DND-41 (cell line): ENCODE data around the gene SLAMF7.

Source experiments
- ATAC-seq: fragments of 200-7000 bp; cut with Tn5 transposase; 3 replicates; pipeline ENCODE4 v1.9.1; 2021; ENCODE audit warnings: low read depth; ENCODE audit not compliant: insufficient read depth
- DNase-seq: peaks from one replicate; pipeline ENCODE4 v3.0.0-alpha.2; 2020
- H2AFZ ChIP-seq: 2 replicates; pipeline ENCODE4 v1.6.0; 2012; ENCODE audit warnings: low read depth, low read length
- H3K27ac ChIP-seq: 2 replicates; pipeline ENCODE4 v1.5.1; 2012; ENCODE audit warnings: low read length, inconsistent platforms
- H3K27me3 ChIP-seq: fragments of 200-600 bp; sonication (generic); 2 replicates; pipeline ENCODE4 v1.6.0; 2012; ENCODE audit warnings: low read length, mild to moderate bottlenecking, inconsistent platforms; ENCODE audit not compliant: insufficient read depth, poor library complexity
- H3K36me3 ChIP-seq: 2 replicates; pipeline ENCODE4 v1.5.1; 2012; ENCODE audit warnings: low read length, inconsistent platforms; ENCODE audit not compliant: insufficient read depth
- H3K4me1 ChIP-seq: 2 replicates; pipeline ENCODE4 v1.5.1; 2012; ENCODE audit warnings: mild to moderate bottlenecking, low read length; ENCODE audit not compliant: insufficient read depth
- H3K4me2 ChIP-seq: 2 replicates; pipeline ENCODE4 v1.6.0; 2012; ENCODE audit warnings: mild to moderate bottlenecking, moderate library complexity, low read length, inconsistent platforms; ENCODE audit not compliant: insufficient read depth
- H3K4me3 ChIP-seq, 2 experiments: fragments of 200-600 bp in 1 of 2; shearing (Covaris generic) in 1 of 2; 2 replicates each; pipeline ENCODE4 v1.5.1; 2012 to 2016; ENCODE audit warnings: inconsistent platforms in 2 of 2, low read length in 2 of 2, mild to moderate bottlenecking in 2 of 2, low read depth in 1 of 2, moderate library complexity in 1 of 2
- H3K79me2 ChIP-seq: 2 replicates; pipeline ENCODE4 v1.6.0; 2012; ENCODE audit warnings: low read length, inconsistent platforms; ENCODE audit not compliant: insufficient read depth
- H3K9ac ChIP-seq: 2 replicates; pipeline ENCODE4 v1.6.0; 2012; ENCODE audit warnings: low read depth, mild to moderate bottlenecking, inconsistent platforms, low read length, moderate library complexity
- H3K9me3 ChIP-seq: 2 replicates; pipeline ENCODE4 v1.5.1; 2012; ENCODE audit warnings: low read length, moderate library complexity, mild to moderate bottlenecking, inconsistent platforms; ENCODE audit not compliant: insufficient read depth, severe bottlenecking
- H4K20me1 ChIP-seq: 2 replicates; pipeline ENCODE4 v1.6.0; 2012; ENCODE audit warnings: low read length; ENCODE audit not compliant: insufficient read depth
- EZH2 ChIP-seq: IDR thresholded peaks from 3 replicates; pipeline ENCODE4 v1.6.1; 2012; ENCODE audit warnings: borderline replicate concordance, low read depth, mild to moderate bottlenecking, moderate library complexity, low read length, inconsistent platforms; ENCODE audit not compliant: severe bottlenecking
- TF ChIP-seq, protein P1 (sequence below): IDR thresholded peaks from 2 replicates; pipeline ENCODE4 v1.5.1; 2012; ENCODE audit warnings: borderline replicate concordance, low read length, moderate library complexity, mild to moderate bottlenecking; ENCODE audit not compliant: poor library complexity, severe bottlenecking; ENCODE audit errors: extremely low read depth

SLAMF7 gene

DNA sequence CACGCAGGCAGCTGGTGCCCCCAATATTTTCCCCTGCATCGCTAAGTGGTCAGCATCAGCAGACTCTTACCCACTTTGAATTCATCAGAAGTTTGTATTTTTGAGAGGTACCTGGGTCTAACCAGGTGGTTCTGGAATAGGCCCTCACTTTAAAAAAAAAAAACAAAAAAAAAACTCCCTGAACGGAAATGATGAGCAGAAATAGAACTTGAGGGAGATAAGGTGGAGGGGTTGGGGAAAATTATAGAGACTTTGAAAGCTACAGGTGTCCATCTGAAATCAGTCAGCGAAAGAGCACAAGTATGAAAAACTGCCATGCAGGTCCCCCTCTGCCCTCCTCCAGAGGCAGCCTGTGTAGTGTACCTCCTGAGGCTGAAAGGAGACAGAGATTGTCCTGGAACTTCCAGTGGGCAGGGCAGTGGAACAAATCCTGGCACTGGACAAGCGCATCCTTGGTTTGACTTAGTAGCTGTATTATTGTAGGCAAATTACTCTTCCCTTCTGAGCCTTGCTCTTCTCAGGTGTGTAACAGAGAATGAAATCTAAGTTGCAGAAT, 1.2 kb downstream of the SLAMF7 start:
- Histone ChIP-seq H3K36me3 (no peaks in the 10 kb centered on the region), H3K4me2 (no peak overlapping the region), H4K20me1 (no peaks in the 10 kb centered on the region), H3K27ac (no peak overlapping the region), H3K4me3 (no peak overlapping the region), H3K27me3 (no peaks in the 10 kb centered on the region), H3K79me2 (no peaks in the 10 kb centered on the region), H3K4me1 (no peaks in the 10 kb centered on the region), H2AFZ (no peak overlapping the region), H3K9me3 (no peaks in the 10 kb centered on the region), H3K9ac (no peak overlapping the region)
- DNase-seq (no peak), ATAC-seq (no peak)
- TF ChIP-seq EZH2, result no peak

DNA sequence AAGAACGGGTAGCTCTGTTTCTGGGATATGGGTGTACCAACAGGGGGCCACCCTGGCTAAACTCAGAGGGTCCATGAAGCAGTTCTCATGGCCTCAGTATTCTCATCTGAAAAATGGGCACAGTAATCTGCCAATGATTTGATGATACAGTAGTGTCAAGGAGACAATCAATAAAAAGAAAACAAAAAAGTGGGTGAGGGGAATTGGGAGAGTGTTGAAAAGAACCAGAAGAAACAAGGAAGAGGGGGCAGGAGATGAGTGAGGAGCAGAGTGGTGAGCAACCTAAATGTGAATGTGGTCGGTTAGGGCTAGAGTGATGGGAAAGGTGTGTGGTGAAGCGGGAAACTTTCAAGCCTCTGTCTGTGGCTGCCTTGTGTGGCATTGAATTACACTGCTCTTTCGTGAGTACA, 2.0 kb downstream of the SLAMF7 start:
- no peaks in the 10 kb centered on the region for H3K79me2 ChIP-seq
- ATAC-seq, result no peak
- H3K4me2 ChIP-seq, result no peak overlapping the region
- no peaks in the 10 kb centered on the region for H3K4me1 ChIP-seq
- H3K27ac ChIP-seq, result no peak overlapping the region
- DNase-seq, result no peak
- no peak overlapping the region for H2AFZ ChIP-seq
- no peaks in the 10 kb centered on the region for H3K27me3 ChIP-seq
- H4K20me1 ChIP-seq, result no peaks in the 10 kb centered on the region
- no peak overlapping the region for H3K9ac ChIP-seq
- H3K36me3 ChIP-seq, result no peaks in the 10 kb centered on the region
- no peak overlapping the region for H3K4me3 ChIP-seq
- no peaks in the 10 kb centered on the region for H3K9me3 ChIP-seq
- TF ChIP-seq, protein P1, sequence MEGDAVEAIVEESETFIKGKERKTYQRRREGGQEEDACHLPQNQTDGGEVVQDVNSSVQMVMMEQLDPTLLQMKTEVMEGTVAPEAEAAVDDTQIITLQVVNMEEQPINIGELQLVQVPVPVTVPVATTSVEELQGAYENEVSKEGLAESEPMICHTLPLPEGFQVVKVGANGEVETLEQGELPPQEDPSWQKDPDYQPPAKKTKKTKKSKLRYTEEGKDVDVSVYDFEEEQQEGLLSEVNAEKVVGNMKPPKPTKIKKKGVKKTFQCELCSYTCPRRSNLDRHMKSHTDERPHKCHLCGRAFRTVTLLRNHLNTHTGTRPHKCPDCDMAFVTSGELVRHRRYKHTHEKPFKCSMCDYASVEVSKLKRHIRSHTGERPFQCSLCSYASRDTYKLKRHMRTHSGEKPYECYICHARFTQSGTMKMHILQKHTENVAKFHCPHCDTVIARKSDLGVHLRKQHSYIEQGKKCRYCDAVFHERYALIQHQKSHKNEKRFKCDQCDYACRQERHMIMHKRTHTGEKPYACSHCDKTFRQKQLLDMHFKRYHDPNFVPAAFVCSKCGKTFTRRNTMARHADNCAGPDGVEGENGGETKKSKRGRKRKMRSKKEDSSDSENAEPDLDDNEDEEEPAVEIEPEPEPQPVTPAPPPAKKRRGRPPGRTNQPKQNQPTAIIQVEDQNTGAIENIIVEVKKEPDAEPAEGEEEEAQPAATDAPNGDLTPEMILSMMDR, result no peak
- no peak for TF ChIP-seq EZH2

DNA sequence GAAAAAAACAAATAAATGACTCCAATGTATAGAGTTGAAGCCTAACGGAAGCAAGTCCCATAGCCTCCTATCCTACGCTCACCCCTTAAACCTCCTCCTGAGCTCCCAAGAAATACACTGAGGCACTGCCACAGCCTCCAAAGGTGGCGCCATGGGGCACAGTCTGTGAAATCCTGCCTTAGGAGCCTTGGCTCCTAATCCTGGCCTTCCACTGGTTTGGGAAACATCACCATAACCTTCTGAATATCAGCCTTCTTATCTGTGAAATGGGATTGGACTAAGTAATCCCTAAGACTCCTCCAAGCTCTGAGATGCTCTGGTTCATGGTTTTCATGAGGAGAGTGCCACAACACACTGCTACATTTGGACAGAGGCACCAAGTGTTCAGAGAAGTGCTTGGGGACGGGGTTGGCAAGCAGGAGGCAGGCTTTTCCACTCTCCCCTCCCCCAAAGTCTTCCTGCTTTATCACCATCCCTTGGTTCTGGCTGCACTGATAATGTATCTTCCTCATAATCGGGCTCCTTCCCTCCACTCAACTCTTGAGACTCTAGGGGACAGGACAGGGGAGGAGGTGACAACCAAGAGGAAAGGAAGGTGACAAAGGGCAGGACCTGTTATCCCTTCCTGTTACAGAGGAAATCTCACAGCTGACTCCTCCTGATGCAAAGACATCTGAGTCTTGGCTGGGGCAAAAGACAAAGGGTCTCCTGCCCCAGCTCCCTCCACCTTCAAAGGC, 2.7 kb downstream of the SLAMF7 start:
- H3K9me3 ChIP-seq, result no peaks in the 10 kb centered on the region
- no peak overlapping the region for H3K4me3 ChIP-seq
- H3K27ac ChIP-seq, result no peak overlapping the region
- H2AFZ ChIP-seq, result no peak overlapping the region
- ATAC-seq (no peak), DNase-seq (no peak)
- H3K27me3 ChIP-seq, result no peaks in the 10 kb centered on the region
- H3K4me2 ChIP-seq, result no peak overlapping the region
- no peak overlapping the region for H3K9ac ChIP-seq
- TF ChIP-seq, protein P1, result no peak
- no peak for TF ChIP-seq EZH2
- H3K79me2 ChIP-seq, result no peaks in the 10 kb centered on the region
- no peaks in the 10 kb centered on the region for H4K20me1 ChIP-seq
- no peaks in the 10 kb centered on the region for H3K36me3 ChIP-seq
- no peaks in the 10 kb centered on the region for H3K4me1 ChIP-seq

DNA sequence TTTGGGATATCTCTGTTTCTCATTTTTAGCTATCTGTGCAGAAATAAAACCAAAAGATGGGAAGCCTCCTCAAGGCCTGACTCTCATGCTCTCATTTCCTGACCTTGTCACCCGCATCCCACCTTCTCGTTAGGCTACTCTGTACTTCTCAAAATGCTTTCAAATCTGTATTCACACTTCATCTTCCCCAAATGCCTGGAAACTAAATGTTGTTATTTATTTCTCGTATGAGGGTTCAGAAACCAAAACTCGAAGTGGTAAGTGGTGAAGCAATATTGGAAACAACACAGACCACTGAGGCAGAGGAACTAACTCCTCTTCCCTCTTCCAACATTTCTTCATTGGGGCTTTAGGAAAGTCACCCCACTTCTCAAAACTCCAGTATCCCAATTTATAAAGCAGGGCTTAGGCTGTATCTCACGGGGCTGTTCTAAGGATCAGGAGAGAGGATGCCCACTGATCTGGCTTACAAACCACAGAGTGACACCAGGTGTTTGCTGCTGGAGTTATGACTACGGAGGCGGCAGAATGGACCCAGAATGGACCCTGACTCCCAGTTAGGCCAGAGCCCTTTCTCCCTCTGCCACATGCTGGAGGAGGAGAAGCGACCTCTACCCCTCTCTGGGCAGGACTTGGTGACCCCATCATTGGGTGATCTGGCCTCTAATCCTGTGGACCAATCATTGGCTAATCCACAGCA, 3.5 kb downstream of the SLAMF7 start:
- H3K79me2 ChIP-seq, result no peaks in the 10 kb centered on the region
- no peak overlapping the region for H3K4me2 ChIP-seq
- no peak overlapping the region for H3K9ac ChIP-seq
- no peaks in the 10 kb centered on the region for H3K4me1 ChIP-seq
- H3K4me3 ChIP-seq, result no peak overlapping the region
- H3K36me3 ChIP-seq, result no peaks in the 10 kb centered on the region
- DNase-seq, result no peak
- no peaks in the 10 kb centered on the region for H4K20me1 ChIP-seq
- H2AFZ ChIP-seq, result no peak overlapping the region
- no peak for ATAC-seq
- TF ChIP-seq, protein P1, result no peak
- TF ChIP-seq EZH2, result no peak
- H3K27me3 ChIP-seq, result no peaks in the 10 kb centered on the region
- H3K27ac ChIP-seq, result no peak overlapping the region
- no peaks in the 10 kb centered on the region for H3K9me3 ChIP-seq
